ENCODE data around the gene NAA80.
"Not testable (repeated sequence)": the region's sequence is repeated elsewhere in the genome, so short reads cannot be mapped to it uniquely, and the experiment has no call there.

Gene NAA80

DNA sequence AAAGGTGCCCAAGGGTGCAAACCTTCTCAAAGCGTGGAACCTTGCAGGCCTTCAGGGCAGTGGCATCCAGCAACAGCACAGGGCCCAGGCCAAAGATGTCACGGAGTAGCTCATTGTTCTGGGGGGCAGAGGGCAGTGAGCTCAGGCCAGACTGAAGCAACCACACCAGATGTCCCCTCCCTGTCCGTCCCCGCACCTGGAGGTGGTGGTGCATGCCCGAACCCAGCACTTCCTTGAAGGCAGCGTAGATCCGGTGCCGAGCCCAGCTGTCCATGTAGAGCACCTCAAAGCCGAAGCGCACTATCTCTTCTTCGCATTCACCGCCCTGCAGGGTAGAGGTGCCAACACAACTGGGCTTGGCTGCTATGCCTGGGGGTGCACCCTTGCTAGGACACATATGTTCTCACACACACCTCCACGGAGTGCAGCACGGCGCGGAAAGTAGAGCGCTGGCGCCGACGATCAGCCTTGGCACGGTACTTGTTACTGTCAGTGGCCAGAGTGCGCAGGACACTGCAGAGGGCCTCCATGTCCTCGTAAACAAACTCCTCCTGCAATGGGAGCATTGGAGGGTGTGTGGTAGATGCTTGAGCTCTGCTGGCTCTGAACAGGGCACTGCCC, 10.7 kb downstream of the NAA80 start:
- DNase-seq = no peak

DNA sequence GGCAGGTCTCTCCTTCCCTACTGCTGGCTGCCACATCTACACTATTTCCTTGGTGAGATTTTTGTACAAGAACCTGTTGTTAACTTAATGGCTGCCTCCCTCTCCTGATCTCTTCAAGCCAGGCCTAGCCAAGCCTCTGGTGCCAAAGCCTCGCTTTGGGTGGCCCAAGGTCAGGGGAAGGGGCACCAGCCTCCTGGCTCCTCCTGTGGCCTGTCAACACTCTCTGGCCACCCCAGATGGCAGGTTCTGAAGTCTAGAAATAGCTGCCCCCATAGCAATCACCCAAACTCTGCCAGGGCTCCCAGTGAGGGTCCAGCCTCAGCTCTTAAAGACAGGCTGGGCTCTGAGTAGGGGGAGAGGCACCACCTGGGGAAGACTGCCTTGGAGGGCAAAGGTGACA, 11.9 kb downstream of the NAA80 start:
- DNase-seq = no peak

DNA sequence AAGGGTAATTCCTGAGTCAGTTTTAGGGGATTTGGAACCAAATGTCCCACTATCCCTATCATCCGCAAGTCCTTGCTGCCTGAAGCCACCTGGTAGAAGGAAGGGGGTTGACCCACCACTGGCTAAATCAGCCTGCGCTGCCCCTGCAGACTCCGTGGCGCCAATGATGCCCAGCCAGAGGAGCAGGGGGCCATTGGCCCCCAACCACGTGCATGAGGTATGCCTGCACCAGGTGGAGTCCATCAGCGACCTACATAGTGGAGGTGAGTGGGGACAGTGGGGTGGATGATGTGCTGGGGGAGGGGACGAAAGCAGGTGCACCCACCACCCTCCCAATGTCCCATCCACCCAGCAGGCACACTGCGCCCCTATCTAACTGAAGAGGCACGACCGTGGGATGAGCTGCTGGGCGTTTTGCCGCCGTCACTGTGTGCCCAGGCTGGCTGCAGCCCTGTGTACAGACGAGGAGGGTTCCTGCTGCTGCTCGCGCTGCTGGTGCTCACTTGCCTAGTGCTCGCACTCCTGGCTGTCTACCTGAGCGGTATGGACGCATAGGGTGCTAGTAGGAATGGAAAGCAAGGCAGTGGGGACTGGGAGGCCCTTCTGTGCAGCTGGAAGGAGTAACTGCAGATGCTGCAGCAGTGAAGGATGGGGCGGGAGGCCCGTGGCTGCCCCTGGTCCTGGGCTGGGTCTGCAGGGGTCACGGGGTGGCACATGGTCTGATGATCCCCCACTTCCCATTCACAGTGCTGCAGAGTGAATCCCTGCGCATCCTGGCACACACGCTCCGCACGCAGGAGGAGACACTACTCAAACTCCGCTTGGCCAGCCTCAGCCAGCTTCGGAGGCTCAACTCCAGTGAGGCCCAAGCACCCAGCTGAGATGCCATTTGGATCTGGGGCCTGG, 12.6 kb downstream of the NAA80 start:
- DNase-seq = no peak

DNA sequence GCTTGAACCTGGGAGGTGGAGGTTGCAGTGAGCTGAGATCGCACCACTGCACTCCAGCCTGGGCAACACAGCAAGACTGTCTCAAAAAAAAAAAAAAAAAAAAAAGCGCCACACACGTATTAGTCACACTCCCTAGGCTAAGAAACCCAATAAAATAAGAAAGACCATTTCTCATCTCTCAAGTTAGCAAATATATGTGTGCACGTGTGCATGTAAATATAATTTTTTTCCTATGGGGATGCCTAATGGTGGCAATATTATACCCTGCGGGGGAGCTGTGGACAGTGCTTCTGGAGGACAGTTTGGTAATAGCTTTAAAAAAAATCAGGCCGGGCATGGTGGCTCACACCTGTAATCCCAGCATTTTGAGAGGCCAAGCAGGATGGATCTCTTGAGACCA, 15.1 kb downstream of the NAA80 start:
- not testable (repeated sequence) for DNase-seq

DNA sequence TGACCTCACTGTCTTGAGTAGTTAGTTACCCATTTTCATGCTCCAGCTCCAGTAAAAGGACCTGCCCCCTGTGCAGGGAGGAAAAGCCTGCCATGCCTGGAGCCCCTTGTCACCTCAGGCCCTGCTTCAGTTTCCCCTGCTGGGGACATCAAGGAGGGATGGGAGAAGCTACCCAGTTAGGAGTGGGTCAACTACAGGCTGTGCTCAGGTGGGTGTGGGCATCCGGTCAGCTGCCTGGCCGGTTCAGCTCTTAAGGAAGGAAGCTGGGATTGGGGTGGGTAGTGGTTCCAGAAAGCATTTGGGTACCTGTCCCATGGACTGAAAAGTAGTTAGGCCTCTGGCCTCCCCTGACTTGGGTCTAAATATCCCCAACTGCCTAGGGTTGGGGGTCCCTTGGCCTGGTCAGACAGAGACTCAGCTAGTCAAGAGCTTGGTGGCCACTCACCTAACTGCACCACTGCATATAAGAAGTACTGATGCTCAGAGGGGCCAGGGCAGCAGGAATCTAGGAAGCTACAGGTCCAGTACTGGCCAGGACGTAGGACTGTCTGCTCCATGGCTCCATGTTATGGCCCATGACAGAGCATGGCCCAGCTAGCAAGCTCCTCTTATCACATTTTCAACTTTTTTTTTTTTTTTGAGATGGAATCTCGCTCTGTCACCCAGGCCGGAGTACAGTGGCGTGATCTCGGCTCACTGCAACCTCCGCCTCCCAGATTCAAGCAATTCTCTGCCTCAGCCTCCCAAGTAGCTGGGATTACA, 19.8 kb downstream of the NAA80 start:
- no peak for DNase-seq

DNA sequence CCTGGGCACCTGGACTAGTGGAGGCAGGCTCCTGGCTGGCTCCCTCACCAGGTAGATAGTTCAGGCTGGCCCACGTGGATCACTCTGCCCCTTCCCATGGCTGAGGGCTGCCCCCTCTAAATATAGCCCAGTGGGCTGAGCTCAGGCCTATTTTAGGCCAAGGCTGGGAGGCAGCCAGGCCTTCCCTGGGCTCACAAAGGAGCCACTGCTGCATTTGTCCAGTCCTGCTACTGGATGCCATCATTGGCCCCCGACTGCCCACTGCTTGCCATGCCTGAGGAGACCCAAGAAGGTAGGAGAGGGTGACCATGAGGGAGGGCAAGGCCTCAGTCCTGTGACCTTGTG, 20.4 kb downstream of the NAA80 start, which contains the start of gene LSMEM2:
Gene LSMEM2 (plus strand): TSS at position 208 of the 345 bp plus-strand sequence. CDS start 27 bp downstream, at position 235.
- DNase-seq = no peak

DNA sequence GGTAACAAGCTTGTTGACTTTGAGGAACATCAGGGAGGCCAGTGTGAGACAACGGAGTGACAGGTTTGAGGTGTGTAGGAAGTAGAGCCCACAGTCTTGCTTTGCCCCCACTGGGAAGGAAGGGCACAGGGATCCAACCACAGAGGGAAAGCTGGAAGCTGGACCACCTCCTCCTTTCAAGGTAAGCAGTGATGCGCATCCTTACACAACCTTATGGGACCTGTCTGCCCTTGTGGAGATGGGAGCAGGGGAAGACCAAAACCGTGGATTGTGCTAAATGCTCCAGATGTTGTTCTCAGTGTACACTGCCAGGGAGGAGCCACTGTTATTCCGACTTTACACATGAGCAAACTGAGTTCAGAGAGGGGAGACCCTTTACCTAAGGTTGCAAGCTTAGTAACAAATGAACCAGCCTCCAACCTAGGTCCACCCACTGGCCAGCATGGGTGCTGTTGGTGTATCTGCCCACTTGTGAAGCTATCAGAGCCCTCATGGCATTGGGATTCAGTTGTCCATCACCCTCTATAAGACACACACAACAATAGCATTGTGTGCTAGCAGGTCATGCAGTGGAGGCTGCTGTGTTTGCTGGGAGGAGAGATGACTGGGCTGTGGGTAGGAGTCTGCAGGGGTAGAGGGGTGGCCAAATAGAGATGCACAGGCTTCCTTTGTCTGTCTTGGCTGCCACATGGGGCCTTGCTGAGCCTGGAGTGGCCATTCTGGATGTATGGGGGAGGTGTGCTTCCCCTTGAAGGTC, 20.9 kb downstream of the NAA80 start:
- no peak for DNase-seq

DNA sequence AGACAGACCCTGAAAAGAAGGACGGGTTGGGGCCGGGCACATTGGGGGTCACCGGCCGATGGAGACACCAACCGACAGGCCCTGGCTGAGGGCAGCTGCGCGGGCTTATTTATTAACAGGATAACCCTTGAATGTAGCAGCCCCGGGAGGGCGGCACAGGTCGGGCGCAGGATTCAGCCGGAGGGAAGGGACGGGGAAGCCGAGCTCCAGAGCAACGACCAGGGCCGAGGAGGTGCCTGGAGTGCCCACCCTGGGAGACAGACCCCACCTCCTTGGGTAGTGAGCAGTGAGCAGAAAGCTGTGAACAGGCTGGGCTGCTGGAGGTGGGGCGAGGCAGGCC, 22.5 kb downstream of the NAA80 start:
- no peak for DNase-seq

DNA sequence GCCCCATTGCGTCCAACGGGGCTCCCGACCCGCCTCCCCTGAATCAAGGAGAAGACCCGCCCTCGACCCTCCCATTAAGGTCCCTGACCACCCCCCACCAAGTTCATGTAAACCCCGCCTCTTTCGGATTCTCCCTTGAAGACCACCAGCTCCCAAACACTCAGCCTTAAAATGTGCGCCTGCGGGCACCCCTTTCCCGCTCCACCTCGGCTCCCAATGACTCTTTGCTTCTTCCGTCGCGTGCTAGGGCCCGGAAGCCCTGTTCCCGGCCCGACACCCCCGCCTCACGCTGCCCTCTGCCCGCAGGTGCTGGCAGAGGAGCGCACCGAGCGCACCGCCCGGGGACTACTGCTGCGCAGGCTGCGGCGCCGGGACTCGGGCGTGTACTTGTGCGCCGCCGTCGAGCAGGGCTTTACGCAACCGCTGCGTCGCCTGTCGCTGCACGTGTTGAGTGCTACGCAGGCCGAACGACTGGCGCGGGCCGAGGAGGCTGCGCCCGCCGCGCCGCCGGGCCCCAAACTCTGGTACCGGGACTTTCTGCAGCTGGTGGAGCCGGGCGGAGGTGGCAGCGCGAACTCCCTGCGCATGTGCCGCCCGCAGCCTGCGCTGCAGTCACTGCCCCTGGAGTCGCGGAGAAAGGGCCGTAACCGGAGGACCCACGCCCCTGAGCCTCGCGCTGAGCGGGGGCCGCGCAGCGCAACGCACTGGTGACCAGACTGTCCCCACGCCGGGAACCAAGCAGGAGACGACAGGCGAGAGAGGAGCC, 23.0 kb downstream of the NAA80 start:
- DNase-seq = no peak

DNA sequence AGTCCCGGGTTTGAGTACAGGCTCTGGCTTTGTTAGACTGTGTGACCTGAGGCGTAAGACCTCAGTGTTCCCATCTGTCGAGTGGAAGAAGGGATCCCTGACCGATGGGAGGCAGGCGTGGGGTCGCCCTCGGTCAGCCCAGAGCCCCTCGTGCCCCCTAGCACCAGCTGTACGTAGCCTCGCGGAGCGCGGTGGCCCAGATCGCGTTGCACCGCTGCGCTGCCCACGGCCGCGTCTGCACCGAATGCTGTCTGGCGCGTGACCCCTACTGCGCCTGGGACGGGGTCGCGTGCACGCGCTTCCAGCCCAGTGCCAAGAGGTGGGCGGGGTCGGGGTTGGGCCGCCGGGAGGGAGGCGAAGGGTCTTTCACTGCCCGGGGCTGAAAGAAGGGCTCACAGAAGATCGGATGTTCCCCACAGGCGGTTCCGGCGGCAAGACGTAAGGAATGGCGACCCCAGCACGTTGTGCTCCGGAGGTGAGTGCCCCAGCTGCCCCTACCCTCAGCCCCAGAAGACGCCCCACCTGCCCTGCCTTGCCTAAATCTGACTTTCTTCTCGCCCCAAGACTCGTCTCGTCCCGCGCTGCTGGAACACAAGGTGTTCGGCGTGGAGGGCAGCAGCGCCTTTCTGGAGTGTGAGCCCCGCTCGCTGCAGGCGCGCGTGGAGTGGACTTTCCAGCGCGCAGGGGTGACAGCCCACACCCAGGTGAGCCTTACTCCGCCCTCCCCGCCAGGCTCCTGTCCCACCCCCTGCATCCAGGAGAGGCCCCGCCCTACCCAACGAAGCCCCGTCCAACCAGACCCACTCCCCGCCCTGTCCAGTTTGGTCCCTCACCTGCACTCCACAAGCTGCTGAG, 23.8 kb downstream of the NAA80 start:
- no peak for DNase-seq

DNA sequence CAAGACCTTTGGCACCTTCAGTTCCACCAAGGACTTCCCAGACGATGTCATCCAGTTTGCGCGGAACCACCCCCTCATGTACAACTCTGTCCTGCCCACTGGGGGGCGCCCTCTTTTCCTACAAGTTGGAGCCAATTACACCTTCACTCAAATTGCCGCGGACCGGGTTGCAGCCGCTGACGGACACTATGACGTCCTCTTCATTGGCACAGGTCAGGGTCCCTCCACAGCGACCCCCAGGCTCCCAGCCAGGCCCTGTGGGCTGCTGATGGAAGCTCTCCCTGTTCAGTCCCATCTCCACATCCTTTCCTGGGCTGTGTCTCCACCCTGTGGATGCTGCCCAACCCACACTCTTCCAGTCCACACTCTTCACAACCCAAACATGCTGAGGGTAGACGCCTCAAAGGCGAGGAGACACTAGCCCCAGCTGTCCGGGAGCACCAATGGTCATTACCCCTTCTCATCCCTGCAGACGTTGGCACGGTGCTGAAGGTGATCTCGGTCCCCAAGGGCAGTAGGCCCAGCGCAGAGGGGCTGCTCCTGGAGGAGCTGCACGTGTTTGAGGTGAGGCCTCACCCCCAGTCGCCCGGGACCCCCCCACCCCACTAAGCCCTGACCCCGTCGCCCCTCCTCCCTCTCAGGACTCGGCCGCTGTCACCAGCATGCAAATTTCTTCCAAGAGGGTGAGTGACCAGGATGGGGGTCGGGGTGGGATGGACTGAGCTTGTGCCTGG, 24.7 kb downstream of the NAA80 start:
- peak in 2 of 4 experiments; percentile 37 to 44 for DNase-seq

DNA sequence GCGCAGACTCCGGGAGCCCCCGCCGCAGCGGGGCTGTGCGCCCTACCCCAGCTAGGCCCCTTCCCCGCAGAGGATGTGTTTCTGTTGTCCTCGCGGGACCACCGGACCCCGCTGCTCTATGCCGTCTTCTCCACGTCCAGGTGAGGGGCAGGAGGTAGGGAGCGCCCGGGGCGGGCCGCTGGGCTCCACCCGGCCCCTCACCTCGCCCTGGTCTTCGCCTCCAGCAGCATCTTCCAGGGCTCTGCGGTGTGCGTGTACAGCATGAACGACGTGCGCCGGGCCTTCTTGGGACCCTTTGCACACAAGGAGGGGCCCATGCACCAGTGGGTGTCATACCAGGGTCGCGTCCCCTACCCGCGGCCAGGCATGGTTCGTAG, 25.5 kb downstream of the NAA80 start:
- DNase-seq = no peak

DNA sequence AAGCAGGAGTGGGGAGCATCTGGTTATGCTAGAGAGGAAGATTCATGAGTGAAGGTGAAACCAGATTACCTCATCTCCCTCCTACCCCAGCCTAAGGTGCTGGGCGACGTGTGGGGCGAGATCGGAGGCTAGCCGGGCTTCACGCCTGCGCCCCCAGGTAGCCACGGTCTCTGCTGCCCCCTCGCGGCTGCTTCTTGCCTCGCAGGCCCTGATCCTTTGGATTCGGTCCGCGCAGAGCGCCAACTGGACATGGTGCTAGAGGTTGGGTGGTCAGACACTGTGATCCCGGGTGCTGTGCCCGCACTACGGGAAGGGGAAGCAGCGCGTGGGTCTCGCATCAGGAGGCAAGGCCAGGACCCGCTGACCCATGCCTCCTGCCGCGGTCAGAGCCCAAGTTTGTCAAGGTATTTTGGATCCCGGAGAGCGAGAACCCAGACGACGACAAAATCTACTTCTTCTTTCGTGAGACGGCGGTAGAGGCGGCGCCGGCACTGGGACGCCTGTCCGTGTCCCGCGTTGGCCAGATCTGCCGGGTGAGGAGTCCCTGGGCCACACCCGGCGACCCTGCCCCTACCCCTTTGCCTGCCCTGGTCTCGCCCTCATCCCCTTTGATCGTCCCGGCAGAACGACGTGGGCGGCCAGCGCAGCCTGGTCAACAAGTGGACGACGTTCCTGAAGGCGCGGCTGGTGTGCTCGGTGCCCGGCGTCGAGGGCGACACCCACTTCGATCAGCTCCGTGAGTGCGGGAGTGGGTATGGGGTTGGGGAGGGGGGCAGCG, 26.1 kb downstream of the NAA80 start:
- peak; percentile 75 to 91 (median 87) for DNase-seq

DNA sequence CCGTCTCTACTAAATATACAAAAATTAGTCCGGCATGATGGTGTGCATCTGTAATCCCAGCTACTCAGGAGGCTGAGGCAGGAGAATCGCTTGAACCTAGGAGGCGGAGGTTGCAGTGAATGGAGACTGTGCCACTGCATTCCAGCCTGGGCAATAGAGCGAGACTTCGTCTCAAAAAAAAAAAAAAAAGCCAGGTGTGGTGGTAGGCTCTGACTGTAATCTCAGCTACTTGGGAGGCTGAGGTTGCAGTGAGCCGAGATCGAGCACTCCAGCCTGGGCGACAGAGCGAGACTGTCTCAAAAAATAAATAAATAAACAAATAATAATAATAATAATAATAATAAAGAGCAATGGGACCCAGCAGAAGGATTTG, 26.7 kb downstream of the NAA80 start:
- DNase-seq = not testable (repeated sequence)

DNA sequence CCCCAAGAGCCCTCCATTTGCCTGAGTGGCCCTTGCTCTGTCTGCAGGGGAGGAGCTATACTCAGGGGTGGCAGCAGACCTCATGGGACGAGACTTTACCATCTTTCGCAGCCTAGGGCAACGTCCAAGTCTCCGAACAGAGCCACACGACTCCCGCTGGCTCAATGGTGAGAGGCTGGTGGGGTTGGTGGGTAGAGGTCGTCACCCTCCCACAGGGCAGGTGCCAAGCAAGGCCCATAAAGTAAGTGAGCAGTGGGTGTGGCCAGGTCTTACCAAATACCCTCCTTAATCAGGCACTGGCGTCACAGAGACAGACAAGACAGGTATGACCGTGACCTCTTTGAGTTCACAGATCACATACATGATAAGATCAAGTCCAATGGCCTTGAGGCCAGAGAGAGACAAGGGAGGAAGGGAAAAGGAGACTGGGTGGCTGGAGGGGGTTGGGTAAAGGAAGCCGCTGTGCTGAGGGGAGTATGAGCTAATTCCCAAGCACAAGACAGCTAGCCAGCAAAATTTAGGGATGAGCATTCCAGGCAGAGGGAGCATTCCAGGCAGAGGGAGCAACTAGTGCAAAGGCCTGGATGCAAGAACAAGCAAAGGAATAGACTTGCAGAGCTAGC, 27.8 kb downstream of the NAA80 start:
- no peak for DNase-seq

DNA sequence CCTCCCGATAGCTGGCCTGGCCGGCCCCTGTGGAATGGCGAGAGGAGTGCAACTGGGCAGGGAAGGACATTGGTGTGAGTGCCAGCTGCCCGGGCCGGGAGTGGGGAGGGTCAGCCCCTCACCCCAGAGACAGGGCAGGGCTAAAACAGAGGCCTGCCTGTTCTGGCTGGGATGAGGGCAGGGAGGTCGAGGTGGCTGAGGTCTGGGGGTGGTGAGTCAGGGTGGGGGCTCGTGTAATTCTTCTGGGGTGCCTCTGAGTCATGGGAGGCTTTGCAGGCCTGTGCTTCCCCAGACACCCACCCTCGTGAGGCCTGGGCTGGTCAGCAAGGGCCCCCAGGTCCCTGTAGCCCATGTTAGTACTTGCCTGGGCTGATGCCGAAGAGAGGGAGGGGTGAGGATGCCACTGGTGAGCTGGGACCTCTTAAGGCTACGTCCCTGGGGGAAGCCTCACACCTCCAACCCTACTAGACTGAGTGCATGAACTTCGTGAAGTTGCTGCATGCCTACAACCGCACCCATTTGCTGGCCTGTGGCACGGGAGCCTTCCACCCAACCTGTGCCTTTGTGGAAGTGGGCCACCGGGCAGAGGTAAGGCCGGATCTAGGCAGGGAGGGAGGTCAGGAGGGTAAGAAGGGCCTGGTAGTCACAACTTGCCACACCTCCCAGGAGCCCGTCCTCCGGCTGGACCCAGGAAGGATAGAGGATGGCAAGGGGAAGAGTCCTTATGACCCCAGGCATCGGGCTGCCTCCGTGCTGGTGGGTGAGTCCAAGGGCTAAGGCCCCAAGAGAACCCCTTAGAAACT, 28.6 kb downstream of the NAA80 start:
- no peak for DNase-seq

DNA sequence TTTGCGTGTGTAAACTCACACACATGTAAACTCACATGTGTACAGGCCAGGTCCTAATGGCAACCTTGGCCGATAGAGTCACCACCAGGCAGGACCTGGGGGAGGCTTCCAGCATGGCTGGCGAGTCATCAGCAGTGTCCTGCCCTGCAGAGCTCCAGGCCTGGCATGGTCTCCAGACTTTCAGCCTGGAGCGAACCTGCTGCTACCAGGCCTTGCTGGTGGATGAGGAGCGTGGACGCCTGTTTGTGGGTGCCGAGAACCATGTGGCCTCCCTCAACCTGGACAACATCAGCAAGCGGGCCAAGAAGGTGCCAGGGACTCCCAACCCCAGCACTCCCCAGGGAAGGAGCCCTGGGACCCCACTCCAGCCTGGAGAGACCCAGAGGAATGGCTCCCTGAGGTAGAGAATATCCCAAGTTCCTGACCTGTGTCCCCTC, 29.2 kb downstream of the NAA80 start:
- DNase-seq = no peak

DNA sequence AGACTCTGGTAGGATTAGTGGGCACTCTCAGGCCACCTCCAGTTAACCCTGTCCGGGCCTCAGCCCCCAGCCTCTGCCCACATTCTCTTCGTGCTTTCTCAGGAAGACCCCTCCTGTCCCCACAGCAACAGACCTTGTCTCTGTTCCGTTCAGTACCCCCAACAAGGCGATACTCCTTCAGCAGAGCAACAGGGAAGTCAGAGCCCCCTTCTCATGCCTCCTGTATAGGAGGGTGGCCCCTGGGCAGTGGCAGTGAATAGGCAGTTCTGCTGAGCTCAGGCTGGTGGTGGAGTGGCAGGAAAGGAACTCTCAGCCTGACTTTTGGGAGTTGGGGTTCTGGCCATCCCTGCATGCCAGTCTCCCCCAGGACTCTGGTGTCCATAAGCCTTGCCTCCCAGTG, 29.7 kb downstream of the NAA80 start:
- no peak for DNase-seq
